ENCODE data around the gene SYNGR3.
"Not testable (repeated sequence)": the region's sequence is repeated elsewhere in the genome, so short reads cannot be mapped to it uniquely, and the experiment has no call there.

The SYNGR3 gene

DNA sequence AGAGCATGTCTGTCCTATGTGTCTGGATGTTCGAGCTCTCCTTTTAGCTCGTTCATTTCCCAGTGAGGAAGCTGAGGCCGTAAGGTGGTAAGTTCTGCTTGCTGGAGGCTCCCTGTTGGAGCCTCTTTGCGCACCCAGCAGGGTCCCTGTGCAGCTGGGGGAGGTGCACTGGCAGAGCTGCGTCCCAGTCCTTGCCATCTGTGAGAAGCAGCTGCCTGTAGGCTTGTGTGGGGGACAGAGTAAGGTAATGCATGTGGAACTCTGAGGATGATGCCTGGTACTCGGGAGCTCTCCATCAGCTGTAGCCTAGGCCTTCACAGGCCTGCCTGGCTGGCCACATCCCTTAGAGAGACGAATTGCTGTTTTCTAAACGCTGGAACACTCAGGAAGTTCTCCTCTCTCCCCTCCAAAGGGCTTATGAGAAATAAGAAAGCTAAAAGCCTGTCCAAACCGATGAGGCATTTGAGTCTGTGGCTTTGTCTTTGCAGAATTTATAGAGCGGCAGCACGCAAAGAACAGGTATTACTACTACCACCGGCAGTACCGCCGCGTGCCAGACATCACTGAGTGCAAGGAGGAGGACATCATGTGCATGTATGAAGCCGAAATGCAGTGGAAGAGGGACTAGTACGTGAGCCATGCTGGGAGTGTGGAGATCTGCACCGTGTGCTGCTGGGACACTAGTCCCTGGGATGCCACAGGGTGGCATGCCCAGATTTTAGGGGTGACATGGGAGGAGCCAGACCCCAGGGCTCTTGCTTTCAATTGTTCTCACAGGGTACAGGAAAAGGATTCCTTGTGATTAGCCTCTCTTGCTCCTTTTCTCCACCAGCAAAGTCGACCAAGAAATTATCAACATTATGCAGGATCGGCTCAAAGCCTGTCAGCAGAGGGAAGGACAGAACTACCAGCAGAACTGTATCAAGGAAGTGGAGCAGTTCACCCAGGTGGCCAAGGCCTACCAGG, 28.8 kb upstream of the SYNGR3 start:
- DNase-seq, result peak; percentile 76

- DNase-seq, result no peak
These were observed 28.1 kb upstream of the SYNGR3 start for GRCh38 chr16:1961651-1962067.

GRCh38 chr16:1962161-1963153, 27.3 kb upstream of the SYNGR3 start:
- DNase-seq, result not testable (repeated sequence)

- DNase-seq, result no peak
These were observed 25.8 kb upstream of the SYNGR3 start for GRCh38 chr16:1963806-1964505.

GRCh38 chr16:1964506-1965395, 25.0 kb upstream of the SYNGR3 start, which contains the start of gene RPS2:
TSS of gene RPS2 (minus strand) at chr16:1964826. CDS start at chr16:1964625, 201 bp downstream.
- DNase-seq, result peak; percentile 97

GRCh38 chr16:1965396-1966001, 24.3 kb upstream of the SYNGR3 start:
- no peak for DNase-seq

DNA sequence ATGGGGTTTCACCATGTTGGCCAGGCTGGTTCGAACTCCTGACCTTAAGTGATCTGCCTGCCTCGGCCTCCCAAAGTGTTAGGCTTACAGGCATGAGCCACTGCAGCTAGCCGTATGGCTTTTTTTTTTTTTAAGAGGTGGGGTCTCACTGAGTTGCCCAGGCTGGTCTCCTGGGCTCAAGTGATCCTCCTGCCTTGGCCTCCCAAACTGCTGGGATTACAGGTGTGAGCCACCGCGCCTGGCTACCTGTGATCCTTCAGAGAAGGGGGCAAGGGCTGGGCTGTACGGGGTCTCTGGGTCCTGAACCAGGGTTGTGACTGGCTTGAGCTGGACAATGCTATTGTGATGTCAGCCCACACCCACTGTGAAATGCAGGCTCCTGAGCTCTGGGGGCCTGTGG, 23.3 kb upstream of the SYNGR3 start, which contains the start of gene RNF151:
RNF151 (plus strand) TSS at position 397 of the 400 bp plus-strand sequence. CDS start 26 bp downstream, outside the sequence.
- DNase-seq, result no peak

DNA sequence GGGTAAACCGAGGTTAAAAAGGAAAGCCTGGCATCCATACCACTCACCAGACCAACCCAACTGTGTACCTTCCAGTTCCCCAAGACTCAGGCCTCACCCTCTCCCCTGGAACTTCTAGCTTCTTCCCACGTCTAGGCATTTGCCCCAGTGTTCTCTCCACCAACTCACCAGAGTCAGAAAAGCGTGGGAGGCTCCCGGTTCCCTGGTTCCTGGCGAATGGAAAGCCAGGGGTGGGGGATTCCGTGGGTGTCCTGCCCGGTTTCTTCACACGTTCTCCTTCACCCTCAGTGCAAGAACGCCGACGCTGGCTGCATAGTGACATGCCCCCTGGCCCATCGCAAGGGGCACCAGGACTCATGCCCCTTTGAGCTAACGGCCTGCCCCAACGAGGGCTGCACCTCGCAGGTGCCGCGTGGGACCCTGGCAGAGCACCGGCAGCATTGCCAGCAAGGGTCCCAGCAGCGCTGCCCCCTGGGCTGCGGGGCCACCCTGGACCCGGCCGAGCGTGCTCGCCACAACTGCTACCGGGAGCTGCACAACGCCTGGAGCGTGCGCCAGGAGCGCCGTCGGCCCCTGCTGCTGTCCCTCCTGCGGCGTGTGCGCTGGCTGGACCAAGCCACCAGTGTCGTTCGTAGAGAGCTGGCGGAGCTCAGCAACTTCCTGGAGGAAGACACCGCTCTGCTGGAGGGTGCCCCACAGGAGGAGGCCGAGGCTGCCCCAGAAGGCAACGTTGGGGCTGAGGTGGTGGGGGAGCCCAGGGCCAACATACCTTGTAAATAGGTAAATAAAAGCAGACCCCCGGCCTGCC, 21.4 kb upstream of the SYNGR3 start:
- no peak for DNase-seq

GRCh38 chr16:1971796-1972489, 17.8 kb upstream of the SYNGR3 start, which contains the start of gene TBL3:
TSS of gene TBL3 (plus strand) at chr16:1972053. CDS start at chr16:1972165, 112 bp downstream.
- DNase-seq, result peak; percentile 94

DNA sequence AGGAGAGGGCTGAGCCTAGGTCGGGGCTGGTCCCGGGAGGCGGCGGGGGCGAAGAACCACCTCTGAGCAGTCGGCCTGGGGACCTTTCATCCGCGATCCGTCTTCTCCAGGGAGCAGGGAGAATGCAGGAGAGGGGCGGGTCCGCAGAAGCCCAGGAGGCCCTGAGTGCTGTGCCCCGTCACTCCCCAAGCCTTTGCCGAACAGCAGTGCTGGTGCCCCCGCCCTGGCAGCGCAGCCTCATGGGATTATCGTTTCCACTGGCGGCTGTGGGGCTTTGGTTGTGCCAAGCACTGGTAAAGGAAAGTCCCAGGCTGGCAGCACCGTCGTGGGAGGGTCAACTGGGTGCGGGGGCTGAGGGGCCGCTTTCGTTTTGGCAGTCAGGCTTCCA, 17.3 kb upstream of the SYNGR3 start:
- no peak for DNase-seq

GRCh38 chr16:1973461-1974156, 16.2 kb upstream of the SYNGR3 start:
- DNase-seq, result no peak

DNA sequence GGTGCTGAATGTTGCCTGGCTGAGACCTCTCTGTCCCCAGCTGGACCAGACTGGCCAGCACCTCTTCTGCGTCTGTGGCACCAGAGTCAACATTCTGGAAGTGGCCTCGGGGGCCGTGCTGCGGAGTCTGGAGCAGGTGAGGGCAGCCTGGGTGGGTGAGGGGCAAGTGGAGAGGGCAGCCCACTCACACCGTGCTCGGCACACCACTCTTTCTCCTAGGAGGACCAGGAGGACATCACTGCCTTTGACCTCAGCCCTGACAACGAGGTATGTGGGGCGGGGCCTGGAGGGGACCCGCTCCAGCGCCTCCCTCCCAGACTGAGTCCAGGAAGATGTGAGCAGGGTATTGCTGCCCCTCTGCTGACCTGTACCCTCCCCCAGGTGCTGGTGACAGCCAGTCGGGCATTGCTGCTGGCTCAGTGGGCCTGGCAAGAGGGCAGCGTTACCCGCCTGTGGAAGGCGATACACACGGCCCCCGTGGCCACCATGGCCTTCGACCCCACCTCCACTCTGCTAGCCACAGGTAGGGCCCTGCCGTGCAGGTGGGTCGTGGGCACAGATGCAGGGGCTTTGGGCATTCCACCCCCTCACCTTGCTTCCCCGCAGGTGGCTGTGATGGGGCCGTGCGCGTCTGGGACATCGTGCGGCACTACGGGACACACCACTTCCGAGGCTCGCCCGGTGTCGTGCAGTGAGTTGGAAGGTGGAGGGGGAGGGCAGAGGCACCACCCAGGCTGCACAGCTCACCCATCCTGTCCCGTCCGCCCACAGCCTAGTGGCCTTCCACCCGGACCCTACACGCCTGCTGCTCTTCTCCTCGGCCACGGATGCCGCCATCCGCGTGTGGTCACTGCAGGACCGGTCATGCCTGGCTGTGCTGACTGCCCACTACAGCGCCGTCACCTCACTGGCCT, 15.4 kb upstream of the SYNGR3 start:
- DNase-seq, result no peak

- DNase-seq, result no peak
These were observed 14.1 kb upstream of the SYNGR3 start for GRCh38 chr16:1975432-1976215.

DNA sequence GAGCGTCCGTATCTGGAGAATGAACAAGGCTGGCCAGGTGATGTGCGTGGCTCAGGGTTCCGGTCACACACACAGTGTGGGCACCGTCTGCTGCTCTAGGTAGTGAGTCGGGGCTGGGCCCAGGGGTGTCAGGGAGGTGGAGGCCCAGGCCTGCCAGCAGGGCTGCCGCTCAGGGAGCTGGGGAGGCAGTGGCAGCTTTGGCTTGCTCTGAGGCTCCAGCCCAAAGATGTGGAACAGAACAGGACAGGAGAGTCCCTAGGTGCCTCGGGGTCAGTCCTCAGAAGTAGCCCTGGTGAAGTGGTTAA, 13.6 kb upstream of the SYNGR3 start:
- no peak for DNase-seq

DNA sequence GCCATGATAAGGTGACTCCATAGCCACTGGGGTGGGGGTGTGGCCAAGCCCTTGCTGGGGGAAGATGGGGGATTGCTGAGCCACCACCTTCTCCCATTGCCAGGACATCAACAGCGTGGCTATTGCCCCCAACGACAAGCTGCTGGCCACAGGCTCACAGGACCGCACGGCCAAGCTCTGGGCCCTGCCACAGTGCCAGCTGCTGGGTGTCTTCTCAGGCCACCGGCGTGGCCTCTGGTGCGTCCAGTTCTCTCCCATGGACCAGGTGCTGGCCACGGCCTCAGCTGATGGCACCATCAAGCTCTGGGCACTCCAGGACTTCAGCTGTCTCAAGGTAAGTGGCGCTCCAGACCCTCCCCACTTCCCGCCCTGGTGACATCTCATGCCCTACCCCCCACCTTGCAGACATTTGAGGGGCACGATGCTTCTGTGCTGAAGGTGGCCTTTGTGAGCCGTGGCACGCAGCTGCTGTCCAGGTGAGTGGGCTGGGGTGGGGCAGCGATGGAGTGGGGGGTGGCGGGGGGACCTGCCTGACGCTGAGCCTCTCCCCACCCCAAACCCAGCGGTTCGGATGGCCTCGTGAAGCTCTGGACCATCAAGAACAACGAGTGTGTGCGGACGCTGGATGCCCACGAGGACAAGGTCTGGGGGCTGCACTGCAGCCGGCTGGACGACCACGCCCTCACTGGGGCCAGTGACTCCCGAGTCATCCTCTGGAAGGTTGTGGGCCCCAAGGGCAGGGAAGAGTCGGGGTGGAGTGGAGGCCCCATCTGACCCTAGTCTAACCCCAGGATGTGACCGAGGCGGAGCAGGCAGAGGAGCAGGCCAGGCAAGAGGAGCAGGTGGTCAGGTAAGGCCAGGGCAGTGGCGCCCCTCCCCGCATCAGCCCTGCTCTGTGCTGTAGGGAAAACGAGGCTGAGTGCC, 12.6 kb upstream of the SYNGR3 start:
- DNase-seq, result no peak

GRCh38 chr16:1977875-1978268, 11.9 kb upstream of the SYNGR3 start:
- DNase-seq, result no peak
